Brain microvascular endothelial cell (primary cell): ENCODE data around the gene ECSCR.

ENCODE experiments used
- DNase-seq: peaks from one replicate; pipeline ENCODE4 v3.0.0-alpha.2; 2020
- H3K27ac ChIP-seq: fragments of 250-450 bp; sonication (Bioruptor Pico); 2 replicates; pipeline ENCODE4 v1.5.1; 2020; ENCODE audit warnings: mild to moderate bottlenecking, moderate library complexity
- H3K27me3 ChIP-seq: fragments of 250-450 bp; sonication (Bioruptor Pico); replicated peaks from 2 replicates; pipeline ENCODE4 v1.5.1; 2020; ENCODE audit warnings: mild to moderate bottlenecking
- H3K36me3 ChIP-seq: fragments of 250-450 bp; sonication (Bioruptor Pico); replicated peaks from 2 replicates; pipeline ENCODE4 v1.5.1; 2020; ENCODE audit warnings: mild to moderate bottlenecking
- H3K4me3 ChIP-seq: 2 replicates; pipeline ENCODE4 v1.5.1; 2011; ENCODE audit warnings: low read depth, mild to moderate bottlenecking, control low read depth, low read length, moderate library complexity
- in situ Hi-C: cut with HindIII; loops from 2 replicates; pipeline ENCODE4 v1.10.0; 2017; ENCODE audit warnings: low sequenced_read_pairs, low pct_ligation_motif_present
- TF ChIP-seq, protein P1 (sequence below): IDR thresholded peaks from 2 replicates; pipeline ENCODE4 v1.5.1; 2011; ENCODE audit warnings: low read depth, mild to moderate bottlenecking, moderate library complexity, low read length, control low read depth, inconsistent platforms; ENCODE audit errors: missing control alignments

The ECSCR gene

DNA sequence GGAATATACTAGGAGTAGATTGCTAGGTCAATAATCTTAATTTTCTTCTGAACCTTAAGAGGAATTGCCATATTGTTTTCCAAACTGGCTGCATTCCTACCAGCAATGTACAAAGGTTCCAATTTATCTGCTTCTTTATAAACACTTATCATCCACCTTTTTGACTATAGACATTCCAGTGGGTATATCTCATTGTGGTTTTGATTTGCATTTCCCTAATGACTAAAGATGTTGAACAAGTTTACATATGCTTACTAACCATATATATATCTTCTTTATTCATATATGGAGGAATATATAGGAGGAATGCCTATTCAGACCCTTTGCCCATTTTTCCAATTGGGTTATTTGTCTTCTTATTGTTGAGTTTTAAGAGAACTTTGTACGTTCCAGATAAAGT lies 30.8 kb downstream of the ECSCR start:
- TF ChIP-seq, protein P1, sequence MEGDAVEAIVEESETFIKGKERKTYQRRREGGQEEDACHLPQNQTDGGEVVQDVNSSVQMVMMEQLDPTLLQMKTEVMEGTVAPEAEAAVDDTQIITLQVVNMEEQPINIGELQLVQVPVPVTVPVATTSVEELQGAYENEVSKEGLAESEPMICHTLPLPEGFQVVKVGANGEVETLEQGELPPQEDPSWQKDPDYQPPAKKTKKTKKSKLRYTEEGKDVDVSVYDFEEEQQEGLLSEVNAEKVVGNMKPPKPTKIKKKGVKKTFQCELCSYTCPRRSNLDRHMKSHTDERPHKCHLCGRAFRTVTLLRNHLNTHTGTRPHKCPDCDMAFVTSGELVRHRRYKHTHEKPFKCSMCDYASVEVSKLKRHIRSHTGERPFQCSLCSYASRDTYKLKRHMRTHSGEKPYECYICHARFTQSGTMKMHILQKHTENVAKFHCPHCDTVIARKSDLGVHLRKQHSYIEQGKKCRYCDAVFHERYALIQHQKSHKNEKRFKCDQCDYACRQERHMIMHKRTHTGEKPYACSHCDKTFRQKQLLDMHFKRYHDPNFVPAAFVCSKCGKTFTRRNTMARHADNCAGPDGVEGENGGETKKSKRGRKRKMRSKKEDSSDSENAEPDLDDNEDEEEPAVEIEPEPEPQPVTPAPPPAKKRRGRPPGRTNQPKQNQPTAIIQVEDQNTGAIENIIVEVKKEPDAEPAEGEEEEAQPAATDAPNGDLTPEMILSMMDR, result no peak
- no peak for DNase-seq
- Histone ChIP-seq H3K36me3 (peaks cover 6% of the 10 kb centered on the region), H3K27me3 (no peaks in the 10 kb centered on the region), H3K27ac (no peak overlapping the region), H3K4me3 (no peak overlapping the region)
- in situ Hi-C loops, result no loop called here

DNA sequence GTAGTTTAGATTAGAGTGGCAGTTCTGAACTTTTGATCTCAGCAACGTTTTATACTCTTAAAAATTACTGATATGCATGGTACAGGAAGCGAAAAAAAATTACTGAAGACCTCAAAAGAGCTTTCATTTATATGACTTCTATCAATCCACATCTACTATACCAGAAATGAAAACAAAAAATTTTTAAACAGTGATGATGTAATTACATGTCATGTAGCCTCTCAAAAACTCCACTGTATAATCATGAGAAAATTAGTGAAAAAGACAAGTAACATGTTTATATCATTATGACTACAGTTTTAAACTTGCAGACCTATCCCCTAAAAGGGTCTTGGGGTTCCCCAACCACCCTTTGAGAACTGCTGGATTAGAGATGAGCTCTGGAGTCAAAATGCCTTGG lies 32.5 kb downstream of the ECSCR start:
- Histone ChIP-seq H3K4me3 (no peak overlapping the region), H3K27ac (no peak overlapping the region), H3K27me3 (no peaks in the 10 kb centered on the region), H3K36me3 (peaks cover 10% of the 10 kb centered on the region)
- in situ Hi-C loops, result no loop called here
- TF ChIP-seq, protein P1, result no peak
- DNase-seq, result no peak

DNA sequence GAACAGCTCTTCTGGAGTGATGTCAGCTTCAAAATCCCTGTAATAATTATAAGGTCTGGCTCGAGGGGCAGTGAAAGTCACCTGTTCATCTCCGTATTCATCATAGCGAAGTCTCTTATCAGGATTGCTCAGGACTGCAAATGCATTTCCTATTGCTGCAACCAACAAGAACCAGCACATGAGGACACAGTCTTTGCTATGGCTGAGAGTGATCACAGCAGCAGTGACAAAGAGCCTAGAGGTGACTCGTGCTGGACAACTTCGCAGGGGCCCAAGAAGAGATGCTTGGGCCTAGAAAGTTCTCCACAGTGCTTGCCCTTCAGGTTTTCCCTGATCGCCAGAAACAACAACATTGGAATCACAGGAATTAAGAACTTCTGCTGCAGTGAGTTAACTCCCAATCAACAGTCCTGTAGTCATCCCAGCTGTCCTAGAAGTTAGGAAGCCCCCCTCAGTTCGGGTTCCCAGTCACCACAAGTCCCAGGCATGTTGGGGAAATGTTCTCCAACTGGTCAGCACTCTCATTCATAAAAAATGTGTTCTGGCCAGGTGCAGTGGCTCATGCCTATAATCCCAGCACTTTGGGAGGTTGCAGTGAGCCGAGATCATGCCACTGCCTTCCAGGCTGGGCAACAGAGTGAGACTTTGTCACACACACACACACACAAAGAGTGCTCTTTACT lies 36.2 kb downstream of the ECSCR start:
- DNase-seq, result peak; percentile 8
- Histone ChIP-seq H3K4me3 (no peak overlapping the region), H3K27me3 (no peaks in the 10 kb centered on the region), H3K36me3 (peaks cover 20% of the 10 kb centered on the region), H3K27ac (no peak overlapping the region)
- in situ Hi-C loops, result no loop called here
- TF ChIP-seq, protein P1, result no peak

DNA sequence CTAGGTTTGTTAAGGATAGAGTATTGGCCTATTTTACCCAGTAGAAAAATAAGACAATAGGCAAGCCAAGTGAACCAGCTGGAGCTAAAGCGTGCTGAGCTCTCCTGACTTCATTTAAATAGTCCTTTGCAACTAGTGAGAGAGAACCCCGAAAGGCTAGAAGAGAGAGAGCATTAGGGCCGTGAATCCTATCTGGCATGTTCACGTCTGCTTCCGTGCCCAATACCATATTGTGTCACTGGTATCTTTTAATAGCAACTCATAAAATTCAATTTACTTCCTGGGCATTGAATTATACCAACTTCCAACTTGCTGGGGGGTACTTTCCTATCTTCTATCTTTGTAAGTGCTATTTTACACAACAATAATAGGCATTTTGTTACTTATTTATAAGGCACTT lies 37.0 kb downstream of the ECSCR start:
- H3K27me3 ChIP-seq, result no peaks in the 10 kb centered on the region
- TF ChIP-seq, protein P1, result no peak
- H3K27ac ChIP-seq, result no peak overlapping the region
- no peak overlapping the region for H3K4me3 ChIP-seq
- in situ Hi-C loops, result no loop called here
- no peak for DNase-seq
- H3K36me3 ChIP-seq, result peaks cover 25% of the 10 kb centered on the region

DNA sequence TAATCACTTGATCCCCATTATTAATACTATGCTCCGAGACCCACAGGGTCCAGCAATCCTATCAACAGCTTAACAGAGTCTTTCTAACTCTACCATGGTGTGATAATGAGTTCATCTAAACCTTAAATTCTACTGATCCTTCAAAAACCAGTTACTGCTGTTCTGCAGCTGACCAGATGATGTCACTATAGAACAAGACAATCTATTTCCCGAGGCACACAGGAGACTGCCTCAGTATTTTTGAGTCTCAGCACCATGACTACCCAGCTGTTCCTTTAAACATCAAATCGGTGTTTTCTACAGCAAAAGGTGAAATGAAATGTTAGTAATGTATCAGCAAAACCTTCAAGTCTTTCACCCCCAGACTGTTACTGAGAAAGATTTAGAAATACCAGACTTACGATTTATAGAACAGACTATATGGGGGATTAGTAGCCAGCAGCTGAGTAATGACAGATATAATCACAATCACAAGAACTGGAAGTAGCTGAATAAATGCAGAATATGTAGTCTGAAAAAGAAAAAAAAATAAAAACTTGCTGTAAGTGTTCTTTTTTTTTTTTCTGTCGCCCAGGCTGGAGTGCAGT lies 40.1 kb downstream of the ECSCR start:
- peaks cover 34% of the 10 kb centered on the region for H3K36me3 ChIP-seq
- H3K27me3 ChIP-seq, result no peaks in the 10 kb centered on the region
- no peak overlapping the region for H3K27ac ChIP-seq
- in situ Hi-C loops, result loop anchor here (25.0 kb wide), 1 partner anchor 340 kb away; no protein-coding TSS in a partner anchor
- no peak overlapping the region for H3K4me3 ChIP-seq
- DNase-seq, result peak; percentile 73
- TF ChIP-seq, protein P1, result peak; percentile 84
